DOHH2 (cell line): ENCODE results near the gene CAMSAP2.

Experiments
- H3F3A ChIP-seq: fragments of 200-600 bp; sonication (generic), shearing (Covaris generic); 2 replicates; pipeline ENCODE4 v1.6.0; 2016; ENCODE audit warnings: antibody characterized with exemption, mild to moderate bottlenecking; ENCODE audit not compliant: control insufficient read depth, insufficient read depth
- H3K27ac ChIP-seq: fragments of 200-600 bp; sonication (generic); 2 replicates; pipeline ENCODE4 v1.5.1; 2014; ENCODE audit warnings: low read depth, mild to moderate bottlenecking, low read length, moderate library complexity
- H3K27me3 ChIP-seq: fragments of 200-600 bp; sonication (generic); 2 replicates; pipeline ENCODE4 v1.6.1; 2014; ENCODE audit warnings: mild to moderate bottlenecking, low read length, mixed read lengths; ENCODE audit not compliant: control insufficient read depth
- H3K36me3 ChIP-seq: fragments of 200-600 bp; sonication (generic); 2 replicates; pipeline ENCODE4 v1.6.1; 2014; ENCODE audit warnings: mild to moderate bottlenecking, low read length, moderate library complexity, mixed read lengths; ENCODE audit not compliant: control insufficient read depth
- H3K4me1 ChIP-seq: fragments of 200-600 bp; sonication (generic); 2 replicates; pipeline ENCODE4 v1.6.1; 2014; ENCODE audit warnings: mild to moderate bottlenecking, low read length, mixed read lengths; ENCODE audit not compliant: control insufficient read depth
- H3K4me2 ChIP-seq: fragments of 200-600 bp; sonication (generic); 2 replicates; pipeline ENCODE4 v1.6.0; 2014; ENCODE audit warnings: mild to moderate bottlenecking, low read length, moderate library complexity
- H3K4me3 ChIP-seq: fragments of 200-600 bp; sonication (generic); 2 replicates; pipeline ENCODE4 v1.5.1; 2014; ENCODE audit warnings: mild to moderate bottlenecking, low read length, mixed read lengths
- H3K79me2 ChIP-seq: fragments of 200-600 bp; sonication (generic); 2 replicates; pipeline ENCODE4 v1.6.1; 2014; ENCODE audit warnings: mild to moderate bottlenecking, low read length, mixed read lengths; ENCODE audit not compliant: control insufficient read depth
- H3K9me2 ChIP-seq: fragments of 200-600 bp; sonication (generic); replicated peaks from 2 replicates; pipeline ENCODE4 v1.6.1; 2014; ENCODE audit warnings: mild to moderate bottlenecking, low read length, mixed read lengths; ENCODE audit not compliant: control insufficient read depth
- H3K9me3 ChIP-seq: fragments of 200-600 bp; sonication (generic); 2 replicates; pipeline ENCODE4 v1.6.1; 2014; ENCODE audit warnings: antibody characterized with exemption, low read length, mixed read lengths; ENCODE audit not compliant: control insufficient read depth, insufficient read depth
- H4K20me1 ChIP-seq: fragments of 200-600 bp; sonication (generic); 2 replicates; pipeline ENCODE4 v1.6.0; 2014; ENCODE audit warnings: low read depth, mild to moderate bottlenecking, antibody characterized with exemption, low read length, moderate library complexity; ENCODE audit not compliant: control insufficient read depth, insufficient read depth
- EZH2phosphoT487 ChIP-seq: fragments of 200-600 bp; sonication (generic); IDR thresholded peaks from 2 replicates; pipeline ENCODE4 v1.6.1; 2017; ENCODE audit warnings: borderline replicate concordance, mild to moderate bottlenecking, antibody characterized with exemption, low read length, moderate library complexity, mixed read lengths
- TF ChIP-seq, protein P1 (sequence below): fragments of 200-600 bp; sonication (generic); IDR thresholded peaks from one replicate; pipeline ENCODE4 v1.5.1; 2014; ENCODE audit warnings: antibody characterized with exemption, mild to moderate bottlenecking, low read depth, low read length; ENCODE audit not compliant: poor library complexity, severe bottlenecking

Gene CAMSAP2

GRCh38 chr1:200774311-200774710 is 35.6 kb downstream of the CAMSAP2 start:
- H3K27ac ChIP-seq: no peak overlapping the region
- no peaks in the 10 kb centered on the region for H3F3A ChIP-seq
- no peaks in the 10 kb centered on the region for H3K9me2 ChIP-seq
- H3K4me3 ChIP-seq: no peak overlapping the region
- H3K9me3 ChIP-seq: no peaks in the 10 kb centered on the region
- H3K79me2 ChIP-seq: peaks cover 9% of the 10 kb centered on the region
- no peak for TF ChIP-seq EZH2phosphoT487
- TF ChIP-seq, protein P1, sequence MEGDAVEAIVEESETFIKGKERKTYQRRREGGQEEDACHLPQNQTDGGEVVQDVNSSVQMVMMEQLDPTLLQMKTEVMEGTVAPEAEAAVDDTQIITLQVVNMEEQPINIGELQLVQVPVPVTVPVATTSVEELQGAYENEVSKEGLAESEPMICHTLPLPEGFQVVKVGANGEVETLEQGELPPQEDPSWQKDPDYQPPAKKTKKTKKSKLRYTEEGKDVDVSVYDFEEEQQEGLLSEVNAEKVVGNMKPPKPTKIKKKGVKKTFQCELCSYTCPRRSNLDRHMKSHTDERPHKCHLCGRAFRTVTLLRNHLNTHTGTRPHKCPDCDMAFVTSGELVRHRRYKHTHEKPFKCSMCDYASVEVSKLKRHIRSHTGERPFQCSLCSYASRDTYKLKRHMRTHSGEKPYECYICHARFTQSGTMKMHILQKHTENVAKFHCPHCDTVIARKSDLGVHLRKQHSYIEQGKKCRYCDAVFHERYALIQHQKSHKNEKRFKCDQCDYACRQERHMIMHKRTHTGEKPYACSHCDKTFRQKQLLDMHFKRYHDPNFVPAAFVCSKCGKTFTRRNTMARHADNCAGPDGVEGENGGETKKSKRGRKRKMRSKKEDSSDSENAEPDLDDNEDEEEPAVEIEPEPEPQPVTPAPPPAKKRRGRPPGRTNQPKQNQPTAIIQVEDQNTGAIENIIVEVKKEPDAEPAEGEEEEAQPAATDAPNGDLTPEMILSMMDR: no peak
- H3K27me3 ChIP-seq: no peaks in the 10 kb centered on the region
- H3K4me1 ChIP-seq: peaks cover 4% of the 10 kb centered on the region; the same call in 1 of the 2 replicates
- H3K36me3 ChIP-seq: peaks cover 12% of the 10 kb centered on the region
- H3K4me2 ChIP-seq: no peak overlapping the region
- H4K20me1 ChIP-seq: no peaks in the 10 kb centered on the region

GRCh38 chr1:200774735-200775444 is 36.2 kb downstream of the CAMSAP2 start:
- H3K79me2 ChIP-seq: peaks cover 9% of the 10 kb centered on the region
- H3K9me3 ChIP-seq: no peaks in the 10 kb centered on the region
- TF ChIP-seq EZH2phosphoT487: no peak
- TF ChIP-seq, protein P1: no peak
- H3K9me2 ChIP-seq: no peaks in the 10 kb centered on the region
- no peaks in the 10 kb centered on the region for H4K20me1 ChIP-seq
- no peak overlapping the region for H3K27ac ChIP-seq
- H3K4me3 ChIP-seq: no peak overlapping the region
- no peak overlapping the region for H3K4me2 ChIP-seq
- H3K36me3 ChIP-seq: peaks cover 9% of the 10 kb centered on the region
- H3K4me1 ChIP-seq: peaks cover 4% of the 10 kb centered on the region; the same call in 1 of the 2 replicates
- H3K27me3 ChIP-seq: no peaks in the 10 kb centered on the region
- no peaks in the 10 kb centered on the region for H3F3A ChIP-seq

DNA sequence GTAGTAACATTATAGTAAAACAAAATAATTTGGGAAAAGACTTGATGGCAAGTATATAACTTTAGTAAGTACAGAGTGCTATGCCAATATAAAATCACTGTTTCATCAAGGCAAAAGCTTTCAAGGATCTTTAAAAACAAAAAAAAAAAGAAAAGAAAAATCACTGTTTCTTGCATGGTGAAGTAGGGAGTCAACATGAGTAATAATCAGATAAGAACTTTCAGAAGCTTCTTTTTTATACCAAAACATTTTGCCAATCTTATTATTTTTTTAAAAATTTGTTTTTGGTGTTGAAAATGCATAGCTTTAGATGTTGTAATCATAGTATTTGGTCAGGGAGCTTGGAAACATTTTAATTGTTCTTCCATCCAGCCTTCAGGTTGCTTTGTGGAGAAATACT is 37.2 kb downstream of the CAMSAP2 start:
- Histone ChIP-seq H4K20me1 (no peaks in the 10 kb centered on the region), H3K4me2 (no peak overlapping the region), H3K79me2 (peaks cover 9% of the 10 kb centered on the region), H3K9me2 (no peaks in the 10 kb centered on the region), H3K27ac (no peak overlapping the region), H3K36me3 (peaks cover 11% of the 10 kb centered on the region), H3K4me1 (peaks cover 4% of the 10 kb centered on the region; the same call in 1 of the 2 replicates), H3F3A (no peaks in the 10 kb centered on the region), H3K9me3 (no peaks in the 10 kb centered on the region), H3K27me3 (no peaks in the 10 kb centered on the region), H3K4me3 (no peak overlapping the region)
- TF ChIP-seq, protein P1: no peak
- TF ChIP-seq EZH2phosphoT487: no peak
